Mesenchymal stem cell (in vitro differentiated cells and primary cell): Measurements from ENCODE around the gene ZBTB14.

Experiments used
- DNase-seq: peaks from one replicate; pipeline ENCODE4 v3.0.0-alpha.2; 2013
- H2AFZ ChIP-seq: one replicate; pipeline ENCODE4 v1.6.1; 2013; ENCODE audit warnings: low read depth, mild to moderate bottlenecking, control low read depth, inconsistent platforms, low read length, moderate library complexity
- H2AK5ac ChIP-seq: 2 replicates; pipeline ENCODE4 v1.6.1; 2013; ENCODE audit warnings: low read length, moderate library complexity, mild to moderate bottlenecking, inconsistent platforms; ENCODE audit not compliant: severe bottlenecking
- H2BK120ac ChIP-seq: one replicate; pipeline ENCODE4 v1.6.1; 2013; ENCODE audit warnings: low read depth, mild to moderate bottlenecking, inconsistent platforms, low read length, moderate library complexity
- H2BK12ac ChIP-seq, 2 experiments: one replicate each; pipeline ENCODE4 v1.6.1; 2013; ENCODE audit warnings: inconsistent platforms in 2 of 2, low read length in 2 of 2, mild to moderate bottlenecking in 2 of 2, moderate library complexity in 2 of 2, control low read depth in 1 of 2
- H2BK15ac ChIP-seq: one replicate; pipeline ENCODE4 v1.6.1; 2013; ENCODE audit warnings: mild to moderate bottlenecking, low read depth, inconsistent platforms; ENCODE audit not compliant: poor library complexity, severe bottlenecking
- H2BK5ac ChIP-seq: 2 replicates; pipeline ENCODE4 v1.6.1; 2013; ENCODE audit warnings: low read depth, mild to moderate bottlenecking, low read length, control low read depth, inconsistent platforms; ENCODE audit not compliant: poor library complexity, severe bottlenecking
- H3K14ac ChIP-seq, 2 experiments: one replicate each; pipeline ENCODE4 v1.6.1; 2013; ENCODE audit warnings: inconsistent platforms in 2 of 2, low read length in 2 of 2, control low read depth in 1 of 2, mild to moderate bottlenecking in 1 of 2, moderate library complexity in 1 of 2
- H3K18ac ChIP-seq, 2 experiments: one replicate each; pipeline ENCODE4 v1.6.1; 2013; ENCODE audit warnings: inconsistent platforms in 2 of 2, low read length in 2 of 2, control low read depth in 1 of 2, low read depth in 1 of 2, mild to moderate bottlenecking in 1 of 2
- H3K23ac ChIP-seq, 2 experiments: one replicate each; pipeline ENCODE4 v1.6.1; 2013; ENCODE audit warnings: inconsistent platforms in 2 of 2, low read length in 2 of 2, mild to moderate bottlenecking in 2 of 2, moderate library complexity in 2 of 2, control low read depth in 1 of 2
- H3K27ac ChIP-seq: 2 replicates; pipeline ENCODE4 v1.5.1; 2013; ENCODE audit warnings: mild to moderate bottlenecking, moderate library complexity, low read length, control low read depth, inconsistent platforms; ENCODE audit not compliant: poor library complexity, severe bottlenecking
- H3K27me3 ChIP-seq, 2 experiments: 2 replicates each; pipeline versions ENCODE4 v1.6.1 to v1.7.0; 2013; ENCODE audit warnings: low read length in 2 of 2, mild to moderate bottlenecking in 2 of 2, moderate library complexity in 2 of 2, control low read depth in 1 of 2, inconsistent platforms in 1 of 2; ENCODE audit not compliant: control insufficient read depth in 1 of 2, insufficient read depth in 1 of 2
- H3K36me3 ChIP-seq, 2 experiments: 2 replicates each; pipeline versions ENCODE4 v1.6.1 to v1.7.0; 2013; ENCODE audit warnings: low read length in 2 of 2, control low read depth in 1 of 2, inconsistent platforms in 1 of 2, low read depth in 1 of 2, mild to moderate bottlenecking in 1 of 2; ENCODE audit not compliant: insufficient read depth in 2 of 2, control insufficient read depth in 1 of 2
- H3K4ac ChIP-seq, 2 experiments: one replicate each; pipeline ENCODE4 v1.6.1; 2013; ENCODE audit warnings: inconsistent platforms in 2 of 2, low read length in 2 of 2, mild to moderate bottlenecking in 2 of 2, moderate library complexity in 2 of 2, control low read depth in 1 of 2, low read depth in 1 of 2
- H3K4me1 ChIP-seq: 2 replicates; pipeline ENCODE4 v1.6.1; 2013; ENCODE audit warnings: low read depth, low read length, control low read depth; ENCODE audit not compliant: control insufficient read depth, insufficient read depth
- H3K4me2 ChIP-seq: 2 replicates; pipeline ENCODE4 v1.6.1; 2013; ENCODE audit warnings: low read length, mild to moderate bottlenecking, inconsistent platforms; ENCODE audit not compliant: poor library complexity, severe bottlenecking
- H3K4me3 ChIP-seq, 2 experiments: 2 replicates each; pipeline versions ENCODE4 v1.5.1 to v1.7.0; 2013; ENCODE audit warnings: low read length in 2 of 2, mild to moderate bottlenecking in 2 of 2, control low read depth in 1 of 2, low read depth in 1 of 2; ENCODE audit not compliant: insufficient read depth in 1 of 2
- H3K79me1 ChIP-seq: replicated peaks from 2 replicates; pipeline ENCODE4 v1.6.1; 2013; ENCODE audit warnings: mild to moderate bottlenecking, control low read depth, low read length, inconsistent platforms; ENCODE audit not compliant: poor library complexity, severe bottlenecking
- H3K9ac ChIP-seq: 2 replicates; pipeline ENCODE4 v1.7.0; 2013; ENCODE audit warnings: mild to moderate bottlenecking, low read length, moderate library complexity
- H3K9me3 ChIP-seq: 2 replicates; pipeline ENCODE4 v1.7.0; 2013; ENCODE audit warnings: mild to moderate bottlenecking, low read length; ENCODE audit not compliant: control insufficient read depth
- H4K8ac ChIP-seq: one replicate; pipeline ENCODE4 v1.6.1; 2013; ENCODE audit warnings: inconsistent platforms, mild to moderate bottlenecking, low read length, moderate library complexity
- H4K91ac ChIP-seq: one replicate; pipeline ENCODE4 v1.6.1; 2013; ENCODE audit warnings: mild to moderate bottlenecking, low read length, inconsistent platforms
- WGBS: methylation state at CpG from one replicate; pipeline ENCODE4 v1.1.7; 2013; ENCODE audit warnings: mixed read lengths; 5-methylcytosine and 5-hydroxymethylcytosine counted together

The ZBTB14 gene

GRCh38 chr18:5251117-5251516 lies 44.4 kb downstream of the ZBTB14 start:
- no peak overlapping the region for H4K91ac ChIP-seq
- H2BK120ac ChIP-seq = no peak overlapping the region
- H3K14ac ChIP-seq = no peak overlapping the region
- H3K23ac ChIP-seq = no peak overlapping the region
- no peak overlapping the region for H2AK5ac ChIP-seq
- WGBS = 86% methylated on average over 6 of the region's 6 CpGs
- H2BK5ac ChIP-seq = no peak overlapping the region
- no peak overlapping the region for H4K8ac ChIP-seq
- no peak for DNase-seq
- no peak overlapping the region for H3K4me3 ChIP-seq
- no peaks in the 10 kb centered on the region for H3K79me1 ChIP-seq
- H3K4ac ChIP-seq = no peak overlapping the region
- H3K9ac ChIP-seq = no peak overlapping the region
- H3K9me3 ChIP-seq = no peaks in the 10 kb centered on the region
- no peaks in the 10 kb centered on the region for H3K4me1 ChIP-seq
- no peak overlapping the region for H2BK12ac ChIP-seq
- no peak overlapping the region for H2AFZ ChIP-seq
- H3K18ac ChIP-seq = no peak overlapping the region
- no peak overlapping the region for H3K27ac ChIP-seq
- H3K36me3 ChIP-seq = no peaks in the 10 kb centered on the region
- H2BK15ac ChIP-seq = no peak overlapping the region
- H3K4me2 ChIP-seq = no peak overlapping the region
- no peaks in the 10 kb centered on the region for H3K27me3 ChIP-seq

- Histone ChIP-seq H3K9me3 (no peaks in the 10 kb centered on the region), H3K18ac (no peak overlapping the region), H3K4me2 (no peak overlapping the region), H2BK15ac (no peak overlapping the region), H2AK5ac (no peak overlapping the region), H3K4me3 (no peak overlapping the region), H3K79me1 (no peaks in the 10 kb centered on the region), H2BK5ac (no peak overlapping the region), H3K4me1 (no peaks in the 10 kb centered on the region), H3K14ac (no peak overlapping the region), H2BK120ac (no peak overlapping the region), H3K23ac (no peak overlapping the region), H2AFZ (no peak overlapping the region), H4K91ac (no peak overlapping the region), H3K27me3 (no peaks in the 10 kb centered on the region), H3K27ac (no peak overlapping the region), H4K8ac (no peak overlapping the region), H3K36me3 (no peaks in the 10 kb centered on the region), H3K9ac (no peak overlapping the region), H2BK12ac (no peak overlapping the region), H3K4ac (no peak overlapping the region)
- DNase-seq = no peak
Observed at GRCh38 chr18:5250603-5251002, 44.9 kb downstream of the ZBTB14 start.

- Histone ChIP-seq H3K4me3 (no peak overlapping the region), H2AK5ac (no peak overlapping the region), H3K9me3 (no peaks in the 10 kb centered on the region), H3K18ac (no peak overlapping the region), H4K91ac (no peak overlapping the region), H3K27me3 (no peaks in the 10 kb centered on the region), H3K79me1 (peaks cover 6% of the 10 kb centered on the region), H3K9ac (no peak overlapping the region), H2BK5ac (no peak overlapping the region), H3K14ac (no peak overlapping the region), H3K36me3 (peaks cover 0 to 50% of the 10 kb centered on the region in 2 experiments), H2BK120ac (no peak overlapping the region), H2BK12ac (no peak overlapping the region), H4K8ac (no peak overlapping the region), H2BK15ac (no peak overlapping the region), H3K23ac (no peak overlapping the region), H3K27ac (no peak overlapping the region), H3K4me2 (no peak overlapping the region), H3K4me1 (no peaks in the 10 kb centered on the region), H3K4ac (no peak overlapping the region), H2AFZ (no peak overlapping the region)
- DNase-seq = no peak
Observed at GRCh38 chr18:5244941-5245340, 50.6 kb downstream of the ZBTB14 start.

- 67% methylated on average over 2 of the region's 4 CpGs for WGBS
- peak overlapping the region in 1 of 2 experiments; percentile 86 for H3K4me3 ChIP-seq
- no peak overlapping the region for H3K27ac ChIP-seq
- H2BK15ac ChIP-seq = no peak overlapping the region
- peak overlapping the region; percentile 97 for H3K9ac ChIP-seq
- H3K4me1 ChIP-seq = peaks cover 6% of the 10 kb centered on the region
- no peak overlapping the region for H2AK5ac ChIP-seq
- no peaks in the 10 kb centered on the region for H3K27me3 ChIP-seq
- no peak overlapping the region for H3K14ac ChIP-seq
- no peak overlapping the region for H2AFZ ChIP-seq
- no peak overlapping the region for H4K91ac ChIP-seq
- H4K8ac ChIP-seq = no peak overlapping the region
- no peak overlapping the region for H2BK5ac ChIP-seq
- no peak overlapping the region for H3K4ac ChIP-seq
- H2BK12ac ChIP-seq = no peak overlapping the region
- H3K79me1 ChIP-seq = peaks cover 10% of the 10 kb centered on the region
- no peak overlapping the region for H3K23ac ChIP-seq
- no peak overlapping the region for H3K4me2 ChIP-seq
- H3K36me3 ChIP-seq = peaks cover 0 to 46% of the 10 kb centered on the region in 2 experiments
- H3K9me3 ChIP-seq = no peaks in the 10 kb centered on the region
- no peak for DNase-seq
- no peak overlapping the region for H2BK120ac ChIP-seq
- H3K18ac ChIP-seq = no peak overlapping the region
Observed at GRCh38 chr18:5239447-5239846, 56.1 kb downstream of the ZBTB14 start.
